KOPT-K1 (cell line): ENCODE results near the gene CABP4.

Source experiments
- H3K27ac ChIP-seq: fragments of 200-600 bp; sonication (generic); 2 replicates; pipeline ENCODE4 v1.5.1; 2016; ENCODE audit warnings: antibody characterized with exemption, mild to moderate bottlenecking, low read depth, low read length; ENCODE audit not compliant: poor library complexity, severe bottlenecking
- H3K36me3 ChIP-seq: fragments of 200-600 bp; sonication (generic); 2 replicates; pipeline ENCODE4 v1.5.1; 2017; ENCODE audit warnings: antibody characterized with exemption, mild to moderate bottlenecking, low read length, moderate library complexity; ENCODE audit not compliant: insufficient read depth
- H3K9me3 ChIP-seq: fragments of 200-600 bp; sonication (generic); 2 replicates; pipeline ENCODE4 v1.5.1; 2017; ENCODE audit warnings: antibody characterized with exemption, low read length, mild to moderate bottlenecking; ENCODE audit not compliant: insufficient read depth, poor library complexity, severe bottlenecking

The CABP4 gene

GRCh38 chr11:67500484-67500821, 45.3 kb downstream of the CABP4 start:
- Histone ChIP-seq H3K27ac (no peak overlapping the region), H3K36me3 (peaks cover 66% of the 10 kb centered on the region), H3K9me3 (no peaks in the 10 kb centered on the region)

GRCh38 chr11:67500831-67501715, 45.9 kb downstream of the CABP4 start:
- H3K27ac ChIP-seq, result no peak overlapping the region
- H3K9me3 ChIP-seq, result no peaks in the 10 kb centered on the region
- peaks cover 60% of the 10 kb centered on the region for H3K36me3 ChIP-seq

- Histone ChIP-seq H3K27ac (no peak overlapping the region), H3K9me3 (no peaks in the 10 kb centered on the region), H3K36me3 (peaks cover 52% of the 10 kb centered on the region)
These were observed 46.7 kb downstream of the CABP4 start for GRCh38 chr11:67501854-67502253.

- H3K9me3 ChIP-seq, result no peaks in the 10 kb centered on the region
- peaks cover 46% of the 10 kb centered on the region for H3K36me3 ChIP-seq
- no peak overlapping the region for H3K27ac ChIP-seq
These were observed 47.3 kb downstream of the CABP4 start for GRCh38 chr11:67502328-67502979.

GRCh38 chr11:67503119-67504004, 48.2 kb downstream of the CABP4 start:
- no peak overlapping the region for H3K27ac ChIP-seq
- H3K36me3 ChIP-seq, result peaks cover 37% of the 10 kb centered on the region
- H3K9me3 ChIP-seq, result no peaks in the 10 kb centered on the region

GRCh38 chr11:67504005-67504949, 49.1 kb downstream of the CABP4 start:
- Histone ChIP-seq H3K36me3 (peaks cover 28% of the 10 kb centered on the region), H3K27ac (peak overlapping the region; percentile 82), H3K9me3 (no peaks in the 10 kb centered on the region)

GRCh38 chr11:67504950-67505581, 49.9 kb downstream of the CABP4 start, which contains the start of gene PITPNM1:
TSS of gene PITPNM1 (minus strand) at chr11:67505363. CDS start at chr11:67504180, 1,183 bp downstream.
- H3K27ac ChIP-seq, result peak within 1 kb of the TSS; percentile 82
- H3K9me3 ChIP-seq, result no peaks in the 10 kb centered on the region
- peaks cover 22% of the 10 kb centered on the region for H3K36me3 ChIP-seq

GRCh38 chr11:67505605-67506396, 50.6 kb downstream of the CABP4 start:
- H3K27ac ChIP-seq, result peak overlapping the region; percentile 82
- no peaks in the 10 kb centered on the region for H3K9me3 ChIP-seq
- peaks cover 15% of the 10 kb centered on the region for H3K36me3 ChIP-seq

- Histone ChIP-seq H3K36me3 (peaks cover 7% of the 10 kb centered on the region), H3K27ac (peak overlapping the region; percentile 82), H3K9me3 (no peaks in the 10 kb centered on the region)
These were observed 51.4 kb downstream of the CABP4 start for GRCh38 chr11:67506426-67507051.

- Histone ChIP-seq H3K27ac (peak overlapping the region; percentile 82), H3K9me3 (no peaks in the 10 kb centered on the region), H3K36me3 (no peaks in the 10 kb centered on the region)
These were observed 52.2 kb downstream of the CABP4 start for GRCh38 chr11:67507242-67507863.

GRCh38 chr11:67507864-67508485, 52.8 kb downstream of the CABP4 start, which contains the start of gene CDK2AP2:
TSS of gene CDK2AP2 (minus strand) at chr11:67508162. CDS start at chr11:67508082, 80 bp downstream.
- Histone ChIP-seq H3K27ac (peak within 1 kb of the TSS; percentile 82), H3K36me3 (no peaks in the 10 kb centered on the region), H3K9me3 (no peaks in the 10 kb centered on the region)

- Histone ChIP-seq H3K9me3 (no peaks in the 10 kb centered on the region), H3K27ac (peak overlapping the region; percentile 82), H3K36me3 (no peaks in the 10 kb centered on the region)
These were observed 53.5 kb downstream of the CABP4 start for GRCh38 chr11:67508486-67509121.
